Cardiac fibroblast (primary cell): ENCODE results near the gene UCHL1.
"Not testable (repeated sequence)": the region's sequence is repeated elsewhere in the genome, so short reads cannot be mapped to it uniquely, and the experiment has no call there.

Experiments
- DNase-seq, 2 donors: peaks; one replicate each; pipeline versions ENCODE4 v3.0.0 to v3.0.0-alpha.2; 2010; ENCODE audit warnings: low read depth in 2 of 2
- H3K4me3 ChIP-seq, 2 donors: replicated peaks in 1 of 2; 1 replicate in 1 of 2; 2 replicates in 1 of 2; pipeline ENCODE4 v1.5.1; 2011; ENCODE audit warnings: low read depth in 2 of 2, low read length in 2 of 2, mild to moderate bottlenecking in 2 of 2, moderate library complexity in 1 of 2
- TF ChIP-seq, protein P1 (sequence below): IDR thresholded peaks from one replicate; pipeline ENCODE4 v1.5.1; 2011; ENCODE audit warnings: low read depth, mild to moderate bottlenecking, low read length, inconsistent platforms

UCHL1 gene

DNA sequence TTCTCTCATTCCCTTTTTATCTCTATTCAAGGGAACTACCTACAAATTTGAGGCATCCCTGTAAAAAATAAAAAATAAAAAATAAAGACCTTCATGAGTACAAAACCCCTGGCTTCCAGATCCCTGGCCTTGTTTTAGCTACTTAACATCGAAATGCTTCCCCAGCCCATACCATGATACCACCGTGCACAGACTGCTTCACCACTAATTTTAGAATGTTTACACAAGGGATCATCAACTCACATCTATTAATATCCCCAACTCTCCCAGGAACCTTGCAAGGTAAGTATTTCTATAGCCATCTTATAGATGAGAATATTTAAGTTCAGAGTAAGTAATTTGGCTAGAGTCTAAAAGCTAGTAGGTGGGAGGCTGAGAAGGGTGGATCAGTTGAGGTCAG lies 51.7 kb downstream of the UCHL1 start:
- TF ChIP-seq, protein P1, sequence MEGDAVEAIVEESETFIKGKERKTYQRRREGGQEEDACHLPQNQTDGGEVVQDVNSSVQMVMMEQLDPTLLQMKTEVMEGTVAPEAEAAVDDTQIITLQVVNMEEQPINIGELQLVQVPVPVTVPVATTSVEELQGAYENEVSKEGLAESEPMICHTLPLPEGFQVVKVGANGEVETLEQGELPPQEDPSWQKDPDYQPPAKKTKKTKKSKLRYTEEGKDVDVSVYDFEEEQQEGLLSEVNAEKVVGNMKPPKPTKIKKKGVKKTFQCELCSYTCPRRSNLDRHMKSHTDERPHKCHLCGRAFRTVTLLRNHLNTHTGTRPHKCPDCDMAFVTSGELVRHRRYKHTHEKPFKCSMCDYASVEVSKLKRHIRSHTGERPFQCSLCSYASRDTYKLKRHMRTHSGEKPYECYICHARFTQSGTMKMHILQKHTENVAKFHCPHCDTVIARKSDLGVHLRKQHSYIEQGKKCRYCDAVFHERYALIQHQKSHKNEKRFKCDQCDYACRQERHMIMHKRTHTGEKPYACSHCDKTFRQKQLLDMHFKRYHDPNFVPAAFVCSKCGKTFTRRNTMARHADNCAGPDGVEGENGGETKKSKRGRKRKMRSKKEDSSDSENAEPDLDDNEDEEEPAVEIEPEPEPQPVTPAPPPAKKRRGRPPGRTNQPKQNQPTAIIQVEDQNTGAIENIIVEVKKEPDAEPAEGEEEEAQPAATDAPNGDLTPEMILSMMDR: no peak
- H3K4me3 ChIP-seq: no peak overlapping the region
- no peak for DNase-seq

DNA sequence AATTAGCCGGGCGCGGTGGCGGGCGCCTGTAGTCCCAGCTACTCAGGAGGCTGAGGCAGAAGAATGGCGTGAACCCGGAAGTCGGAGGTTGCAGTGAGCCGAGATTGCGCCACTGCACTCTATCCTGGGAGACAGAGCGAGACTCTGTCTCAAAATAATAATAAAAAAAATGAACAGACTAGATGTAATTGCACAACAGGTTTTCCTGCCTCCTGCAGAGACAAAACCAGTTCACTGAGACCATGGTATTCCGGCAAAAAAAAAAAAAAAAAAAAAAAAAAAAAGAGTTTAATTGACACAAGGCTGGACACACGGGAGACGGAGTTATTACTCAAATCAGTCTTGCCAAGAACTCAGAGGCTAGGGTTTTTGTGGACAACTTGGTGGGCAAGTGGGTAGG lies 58.7 kb downstream of the UCHL1 start:
- not testable (repeated sequence) for DNase-seq, H3K4me3 ChIP-seq

DNA sequence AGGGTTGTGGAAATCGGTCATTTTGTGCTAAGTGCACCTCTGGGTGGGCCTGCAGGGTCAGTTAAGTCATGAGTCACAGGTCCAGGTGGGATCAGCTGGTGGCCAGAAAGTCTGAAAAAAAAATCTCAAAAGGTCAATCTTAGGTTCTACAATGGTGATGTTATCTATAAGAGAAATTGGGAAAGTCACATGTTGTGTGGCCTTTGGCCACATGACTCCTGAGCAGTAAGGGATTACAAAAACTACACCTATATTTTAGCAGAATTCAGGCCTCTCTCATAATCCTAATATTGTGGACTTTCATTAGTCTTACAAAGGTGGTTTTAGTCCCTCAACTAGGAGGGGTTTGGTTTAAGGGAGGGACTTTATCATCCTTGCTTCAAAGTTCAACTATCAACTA lies 59.1 kb downstream of the UCHL1 start:
- TF ChIP-seq, protein P1: no peak
- no peak for DNase-seq

More for the DNA sequence above, 59.1 kb downstream of the UCHL1 start:
- H3K4me3 ChIP-seq: no peak overlapping the region
